MCF 10A (cell line): Measurements from ENCODE around the gene YWHAB. TPM values are rescaled to one million over a fixed set of nuclear protein-coding genes. Genes with fewer than 3 reads are reported as not detected.

Experiments
- BruUV-seq: library from RNA; stranded (reverse); fragments of 400-500 nt; replicated peaks from 2 replicates; lab custom pipeline; 2021; lab: Mats Ljungman, UMichigan
- CTCF ChIA-PET: fragments of 300-600 bp; sonication (Branson Sonifier 250); formaldehyde crosslinking; extraction: SDS; loops from one replicate; lab custom pipeline; 2021; ENCODE audit warnings: antibody characterized with exemption, inconsistent platforms; lab: Yijun Ruan, JAX
- POLR2A ChIA-PET: fragments of 300-600, 350-650 bp; sonication (Branson Sonifier 250); formaldehyde crosslinking; extraction: SDS; loops from one replicate; lab custom pipeline; 2020; ENCODE audit warnings: antibody characterized with exemption, inconsistent platforms; lab: Yijun Ruan, JAX
- DNase-seq: peaks from one replicate; pipeline ENCODE4 v3.0.0-alpha.2; 2018; ENCODE audit not compliant: unreplicated experiment
- H3K27ac Mint-ChIP-seq: one replicate; pipeline ENCODE4 v1.8.0; 2022; ENCODE audit warnings: mild to moderate bottlenecking, low read depth, mixed read lengths; ENCODE audit not compliant: unreplicated experiment
- H3K27me3 Mint-ChIP-seq: one replicate; pipeline ENCODE4 v1.8.0; 2022; ENCODE audit warnings: mixed read lengths; ENCODE audit not compliant: insufficient read depth, unreplicated experiment
- H3K36me3 Mint-ChIP-seq: one replicate; pipeline ENCODE4 v1.8.0; 2022; ENCODE audit warnings: mild to moderate bottlenecking, moderate library complexity, mixed read lengths; ENCODE audit not compliant: insufficient read depth, unreplicated experiment
- H3K4me1 Mint-ChIP-seq: one replicate; pipeline ENCODE4 v1.8.0; 2022; ENCODE audit warnings: mixed read lengths; ENCODE audit not compliant: insufficient read depth, unreplicated experiment
- H3K4me3 Mint-ChIP-seq: one replicate; pipeline ENCODE4 v1.8.0; 2022; ENCODE audit warnings: mild to moderate bottlenecking, moderate library complexity, mixed read lengths; ENCODE audit not compliant: unreplicated experiment
- H3K9me3 Mint-ChIP-seq: one replicate; pipeline ENCODE4 v1.8.0; 2022; ENCODE audit warnings: mixed read lengths; ENCODE audit not compliant: unreplicated experiment
- intact Hi-C: fragments of 100-400 bp; cut with micrococcal nuclease; formaldehyde crosslinking; loops from 2 replicates; pipeline ENCODE4 v1.14.1; 2022
- total RNA-seq: library from RNA; stranded (reverse); gene quantifications from 2 replicates; pipeline ENCODE4 v1.2.3, GENCODE V29; 2022
- TF ChIP-seq, protein P1 (sequence below): fragments of 200-600 bp; IDR thresholded peaks from one replicate; pipeline ENCODE4 v1.8.0; 2022; ENCODE audit warnings: antibody characterized with exemption, mild to moderate bottlenecking; ENCODE audit not compliant: unreplicated experiment

Gene YWHAB
- total RNA-seq, 1 experiment from 2014 or later = 235 TPM

DNA sequence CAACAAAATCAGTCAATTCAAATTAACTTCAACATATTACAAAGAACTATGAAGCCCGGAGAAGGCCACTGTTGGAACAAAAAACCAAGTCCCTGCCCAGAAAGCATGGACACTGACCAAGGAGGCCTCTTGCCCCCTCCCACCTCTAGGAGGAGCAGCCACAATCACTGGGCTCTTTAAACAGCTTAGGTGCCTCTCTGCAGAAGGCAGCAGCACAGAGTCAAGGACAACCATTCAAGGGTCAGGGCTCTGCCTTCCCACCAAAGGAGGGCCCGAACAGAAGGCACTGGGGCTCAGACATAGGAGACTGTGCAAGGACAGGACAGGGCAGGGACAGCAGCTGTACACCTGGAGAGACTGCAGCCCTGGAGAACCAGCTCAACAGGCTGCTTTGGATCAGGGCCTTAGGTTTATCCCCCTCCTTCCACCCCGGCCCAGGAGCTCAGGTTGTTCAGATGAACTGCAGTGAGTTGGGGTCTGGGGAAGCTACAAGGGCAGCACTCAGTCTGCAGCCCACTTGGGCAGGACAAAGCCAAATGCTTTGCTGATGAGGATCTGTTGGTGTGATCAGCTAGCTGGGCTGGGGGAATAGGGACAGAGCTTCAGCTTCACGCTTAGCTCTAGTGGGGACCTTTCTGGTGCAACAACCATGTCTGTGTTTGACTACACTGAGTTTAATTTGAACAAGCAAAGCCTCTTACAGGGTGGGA is 56.9 kb downstream of the YWHAB start:
- H3K36me3 Mint-ChIP-seq = peaks cover 62% of the 10 kb centered on the region
- CTCF ChIA-PET = interaction anchor here (0.6 to 2.0 kb wide), 7 partner anchors 10 to 1619 kb away, joined by 3 to 6 read pairs (median 3); partner anchors contain the start of gene TOMM34
- H3K27ac Mint-ChIP-seq = no peak overlapping the region
- BruUV-seq = TSS peak; percentile 63
- H3K27me3 Mint-ChIP-seq = no peaks in the 10 kb centered on the region
- DNase-seq = no peak
- H3K9me3 Mint-ChIP-seq = no peaks in the 10 kb centered on the region
- intact Hi-C loops = no loop called here
- no peak overlapping the region for H3K4me3 Mint-ChIP-seq
- POLR2A ChIA-PET = interaction anchor here (0.7 to 3.2 kb wide), 8 partner anchors 9 to 1186 kb away, joined by 3 to 12 read pairs (median 3); no protein-coding TSS in a partner anchor
- no peaks in the 10 kb centered on the region for H3K4me1 Mint-ChIP-seq
- TF ChIP-seq, protein P1, sequence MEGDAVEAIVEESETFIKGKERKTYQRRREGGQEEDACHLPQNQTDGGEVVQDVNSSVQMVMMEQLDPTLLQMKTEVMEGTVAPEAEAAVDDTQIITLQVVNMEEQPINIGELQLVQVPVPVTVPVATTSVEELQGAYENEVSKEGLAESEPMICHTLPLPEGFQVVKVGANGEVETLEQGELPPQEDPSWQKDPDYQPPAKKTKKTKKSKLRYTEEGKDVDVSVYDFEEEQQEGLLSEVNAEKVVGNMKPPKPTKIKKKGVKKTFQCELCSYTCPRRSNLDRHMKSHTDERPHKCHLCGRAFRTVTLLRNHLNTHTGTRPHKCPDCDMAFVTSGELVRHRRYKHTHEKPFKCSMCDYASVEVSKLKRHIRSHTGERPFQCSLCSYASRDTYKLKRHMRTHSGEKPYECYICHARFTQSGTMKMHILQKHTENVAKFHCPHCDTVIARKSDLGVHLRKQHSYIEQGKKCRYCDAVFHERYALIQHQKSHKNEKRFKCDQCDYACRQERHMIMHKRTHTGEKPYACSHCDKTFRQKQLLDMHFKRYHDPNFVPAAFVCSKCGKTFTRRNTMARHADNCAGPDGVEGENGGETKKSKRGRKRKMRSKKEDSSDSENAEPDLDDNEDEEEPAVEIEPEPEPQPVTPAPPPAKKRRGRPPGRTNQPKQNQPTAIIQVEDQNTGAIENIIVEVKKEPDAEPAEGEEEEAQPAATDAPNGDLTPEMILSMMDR = no peak

DNA sequence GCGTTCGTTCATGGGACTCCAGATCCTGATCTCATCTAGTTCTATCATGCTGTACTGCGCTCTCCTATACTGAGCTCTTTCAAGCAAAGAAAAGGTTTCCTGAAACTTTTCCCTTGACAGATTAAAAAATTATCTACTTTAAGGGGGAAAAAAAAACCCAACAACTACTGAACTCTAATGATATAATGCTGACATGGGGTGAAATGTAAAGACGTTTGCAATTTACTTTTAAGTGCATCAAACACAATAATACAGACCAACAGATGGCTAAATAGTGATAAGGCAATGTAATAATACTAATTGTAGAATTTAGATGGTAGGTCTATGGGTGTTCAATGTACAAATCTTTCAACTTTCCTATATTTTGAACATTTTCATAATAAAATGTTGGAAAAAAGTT is 58.3 kb downstream of the YWHAB start:
- Mint-ChIP-seq H3K9me3 (no peaks in the 10 kb centered on the region), H3K27ac (peak overlapping the region; percentile 6), H3K27me3 (no peaks in the 10 kb centered on the region), H3K4me1 (no peaks in the 10 kb centered on the region), H3K4me3 (no peak overlapping the region), H3K36me3 (peaks cover 69% of the 10 kb centered on the region)
- TF ChIP-seq, protein P1 = no peak
- POLR2A ChIA-PET = interaction anchor here (0.8 to 1.5 kb wide), 2 partner anchors 12 to 13 kb away, joined by 3 to 5 read pairs; no protein-coding TSS in a partner anchor
- no peak for DNase-seq
- CTCF ChIA-PET = no interaction called here
- intact Hi-C loops = no loop called here
- no TSS peak for BruUV-seq

DNA sequence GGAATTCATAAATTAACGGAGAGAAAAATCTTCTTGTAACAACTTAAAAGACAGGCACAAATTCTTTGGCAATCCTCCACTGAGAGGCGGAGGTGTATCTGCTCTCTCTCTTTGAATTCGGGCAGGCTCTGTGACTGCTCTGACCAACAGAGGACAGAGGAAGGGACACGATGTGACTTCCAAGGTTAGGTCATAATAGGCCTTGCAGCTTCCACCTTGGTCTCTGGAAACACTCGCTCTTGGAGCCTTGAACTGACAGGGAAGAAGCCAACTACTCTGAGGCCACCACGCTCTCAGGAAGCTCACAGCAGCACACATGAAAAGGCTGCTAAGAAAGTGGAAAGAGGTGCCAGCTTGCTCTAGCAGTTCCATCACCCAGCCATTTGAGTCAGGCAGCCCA is 59.8 kb downstream of the YWHAB start:
- Mint-ChIP-seq H3K4me3 (no peak overlapping the region), H3K4me1 (no peaks in the 10 kb centered on the region), H3K9me3 (no peaks in the 10 kb centered on the region), H3K36me3 (peaks cover 76% of the 10 kb centered on the region), H3K27ac (no peak overlapping the region), H3K27me3 (no peaks in the 10 kb centered on the region)
- ChIA-PET POLR2A (interaction anchor here (1.2 to 1.7 kb wide), 2 partner anchors 13 to 14 kb away, joined by 3 to 7 read pairs; partner anchors contain the start of gene TOMM34), CTCF (interaction anchor here (0.9 kb wide), 1 partner anchor 155 kb away, joined by 6 read pairs; no protein-coding TSS in a partner anchor)
- no TSS peak for BruUV-seq
- TF ChIP-seq, protein P1 = no peak
- DNase-seq = no peak
- intact Hi-C loops = no loop called here

DNA sequence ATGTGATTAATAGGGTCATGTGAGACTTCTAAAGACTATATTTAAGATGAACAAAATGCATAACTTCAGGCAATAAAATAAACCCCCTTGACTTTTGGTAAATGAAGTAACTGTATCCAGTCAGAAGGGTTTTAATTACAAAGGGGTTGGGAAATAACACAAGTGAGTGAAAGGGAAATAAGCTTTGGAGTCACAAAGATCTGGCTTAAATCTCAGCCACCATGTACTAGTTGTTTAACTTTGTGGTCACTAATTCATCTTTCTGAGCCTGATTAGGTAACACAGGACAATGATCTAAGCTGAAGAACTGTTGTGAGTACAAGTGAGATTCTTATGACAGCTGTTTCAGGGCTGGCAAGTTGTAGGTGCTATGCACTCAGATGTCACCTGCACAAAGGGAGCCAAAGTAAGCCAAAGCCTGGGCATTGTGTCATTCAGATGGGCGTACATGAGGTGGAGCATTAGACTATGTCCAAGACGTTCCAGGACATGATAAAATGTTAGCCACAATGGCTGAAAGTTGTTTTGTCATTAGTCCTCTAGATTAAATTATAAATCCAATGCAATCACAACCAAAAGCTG is 60.9 kb downstream of the YWHAB start:
- BruUV-seq = no TSS peak
- no peaks in the 10 kb centered on the region for H3K27me3 Mint-ChIP-seq
- H3K36me3 Mint-ChIP-seq = peaks cover 82% of the 10 kb centered on the region
- H3K9me3 Mint-ChIP-seq = no peaks in the 10 kb centered on the region
- H3K4me1 Mint-ChIP-seq = no peaks in the 10 kb centered on the region
- CTCF ChIA-PET = no interaction called here
- intact Hi-C loops = no loop called here
- H3K27ac Mint-ChIP-seq = no peak overlapping the region
- no peak overlapping the region for H3K4me3 Mint-ChIP-seq
- no peak for DNase-seq
- TF ChIP-seq, protein P1 = no peak
- POLR2A ChIA-PET = interaction anchor here (0.5 to 4.1 kb wide), 4 partner anchors 13 to 397 kb away, joined by 3 to 29 read pairs (median 4); partner anchors contain the start of genes ADA, STK4 and TOMM34
